Prostate gland (tissue), 2 donors: ENCODE measurements around the gene CACNA1E. TPM values are rescaled to one million over a fixed set of nuclear protein-coding genes. Genes with fewer than 3 reads are reported as not detected.

Experiments used
- DNase-seq: peaks from one replicate; pipeline ENCODE4 v3.0.0-alpha.2; 2019; ENCODE audit warnings: low spot score
- H3K27ac ChIP-seq, 2 donors: fragments of 200-600 bp; sonication (generic); 2 replicates each; pipeline ENCODE4 v1.5.1; 2017 to 2019
- H3K27me3 ChIP-seq: fragments of 200-600 bp; sonication (generic); replicated peaks from 2 replicates; pipeline ENCODE4 v1.5.1; 2019; ENCODE audit not compliant: insufficient read depth
- H3K36me3 ChIP-seq, 2 donors: fragments of 200-600 bp; sonication (generic); 1 replicate in 1 of 2; 2 replicates in 1 of 2; pipeline versions ENCODE4 v1.5.1 to v1.8.1; 2017 to 2019
- H3K4me1 ChIP-seq: fragments of 200-600 bp; sonication (generic); replicated peaks from 2 replicates; pipeline ENCODE4 v1.5.1; 2019
- H3K4me3 ChIP-seq, 2 donors: fragments of 200-600 bp; sonication (generic); 2 replicates each; pipeline ENCODE4 v1.5.1; 2017 to 2019
- H3K9me3 ChIP-seq: fragments of 200-600 bp; sonication (generic); 2 replicates; pipeline ENCODE4 v1.5.1; 2017
- CTCF ChIP-seq, 4 experiments: fragments of 200-600 bp in 2 of 4; fragments of 450-650 bp in 2 of 4; sonication (generic) in 2 of 4; IDR thresholded peaks; 1 replicate in 3 of 4; 2 replicates in 1 of 4; pipeline ENCODE4 v1.5.1; 2016 to 2019; ENCODE audit warnings: antibody characterized with exemption in 4 of 4, mild to moderate bottlenecking in 2 of 4, moderate library complexity in 2 of 4
- POLR2A ChIP-seq: fragments of 450-650 bp; IDR thresholded peaks from one replicate; pipeline ENCODE4 v1.6.1; 2016; ENCODE audit warnings: antibody characterized with exemption, mild to moderate bottlenecking
- POLR2AphosphoS5 ChIP-seq: sonication (generic); formaldehyde crosslinking; IDR thresholded peaks from one replicate; pipeline ENCODE4 v1.6.1; 2017; ENCODE audit warnings: antibody characterized with exemption
- WGBS: methylation state at CpG from one replicate; pipeline ENCODE4 v1.1.5; 2018; 5-methylcytosine and 5-hydroxymethylcytosine counted together
- intact Hi-C: fragments of 100-400 bp; cut with DNase I; formaldehyde crosslinking; loops from one replicate; pipeline ENCODE4 v1.14.2; 2022
- total RNA-seq, 2 donors: library from RNA; depleted of rRNA; stranded (reverse); fragments of >200 nt; gene quantifications; one replicate each; pipeline ENCODE4 v1.1.0, GENCODE V29; 2016

CACNA1E gene
- total RNA-seq, 2 donors from 2014 or later, result 4.1 TPM; not detected in 1

- WGBS, result 79% methylated on average over 4 of the region's 4 CpGs
Measured at GRCh38 chr1:181813266-181813665, 329.9 kb downstream of the CACNA1E start.

GRCh38 chr1:181816608-181817007, 333.3 kb downstream of the CACNA1E start:
- Histone ChIP-seq H3K36me3 (no peaks in the 10 kb centered on the region), H3K27ac (no peak overlapping the region), H3K9me3 (no peaks in the 10 kb centered on the region), H3K4me3 (no peak overlapping the region), H3K4me1 (no peaks in the 10 kb centered on the region), H3K27me3 (no peaks in the 10 kb centered on the region)
- intact Hi-C loops, result no loop called here
- WGBS, result 77% methylated on average over 4 of the region's 4 CpGs
- TF ChIP-seq CTCF (IDR thresholded peaks at IDR 0.05) (no peak), POLR2A (no peak), POLR2AphosphoS5 (no peak)
- no peak for DNase-seq

More at GRCh38 chr1:181813266-181813665, 329.9 kb downstream of the CACNA1E start:
- Histone ChIP-seq H3K4me1 (no peaks in the 10 kb centered on the region), H3K4me3 (no peak overlapping the region), H3K27ac (no peak overlapping the region), H3K27me3 (no peaks in the 10 kb centered on the region), H3K36me3 (no peaks in the 10 kb centered on the region), H3K9me3 (no peaks in the 10 kb centered on the region)
- intact Hi-C loops, result no loop called here
- DNase-seq, result no peak
- TF ChIP-seq POLR2A (no peak), POLR2AphosphoS5 (no peak), CTCF (IDR thresholded peaks at IDR 0.05) (no peak)

- Histone ChIP-seq H3K27ac (no peak overlapping the region), H3K4me3 (no peak overlapping the region), H3K9me3 (no peaks in the 10 kb centered on the region), H3K27me3 (no peaks in the 10 kb centered on the region), H3K36me3 (no peaks in the 10 kb centered on the region), H3K4me1 (no peaks in the 10 kb centered on the region)
- DNase-seq, result no peak
- TF ChIP-seq POLR2A (no peak), POLR2AphosphoS5 (no peak), CTCF (IDR thresholded peaks at IDR 0.05) (no peak)
- intact Hi-C loops, result no loop called here
Measured at GRCh38 chr1:181817091-181817490, 333.8 kb downstream of the CACNA1E start.

- intact Hi-C loops, result no loop called here
- no peak for DNase-seq
- no peaks in the 10 kb centered on the region for H3K27me3 ChIP-seq
- TF ChIP-seq CTCF (IDR thresholded peaks at IDR 0.05) (no peak), POLR2A (no peak), POLR2AphosphoS5 (no peak)
- 81% methylated on average over 2 of the region's 2 CpGs for WGBS
- H3K4me3 ChIP-seq, result no peak overlapping the region
- H3K27ac ChIP-seq, result no peak overlapping the region
- H3K4me1 ChIP-seq, result no peaks in the 10 kb centered on the region
- H3K36me3 ChIP-seq, result no peaks in the 10 kb centered on the region
- no peaks in the 10 kb centered on the region for H3K9me3 ChIP-seq
Measured at GRCh38 chr1:181818459-181818858, 335.1 kb downstream of the CACNA1E start.

- WGBS, result 80% methylated on average over 1 of the region's 1 CpG
Measured at GRCh38 chr1:181818943-181819342, 335.6 kb downstream of the CACNA1E start.

More at GRCh38 chr1:181818943-181819342, 335.6 kb downstream of the CACNA1E start:
- Histone ChIP-seq H3K27ac (no peak overlapping the region), H3K4me1 (no peaks in the 10 kb centered on the region), H3K4me3 (no peak overlapping the region), H3K36me3 (no peaks in the 10 kb centered on the region), H3K9me3 (no peaks in the 10 kb centered on the region), H3K27me3 (no peaks in the 10 kb centered on the region)
- no peak for DNase-seq
- intact Hi-C loops, result no loop called here
- no peak for TF ChIP-seq POLR2AphosphoS5
- TF ChIP-seq CTCF (IDR thresholded peaks at IDR 0.05), result no peak
- TF ChIP-seq POLR2A, result no peak
